AG08395 (cell line): ENCODE results near the gene TRAPPC1.
A peak's percentile ranks its signal among the peaks of the same experiment; 100 is the strongest.

Experiments
- DNase-seq: peaks from one replicate; pipeline ENCODE4 v3.0.0; 2012; ENCODE audit warnings: mixed read lengths, low spot score

Gene TRAPPC1

DNA sequence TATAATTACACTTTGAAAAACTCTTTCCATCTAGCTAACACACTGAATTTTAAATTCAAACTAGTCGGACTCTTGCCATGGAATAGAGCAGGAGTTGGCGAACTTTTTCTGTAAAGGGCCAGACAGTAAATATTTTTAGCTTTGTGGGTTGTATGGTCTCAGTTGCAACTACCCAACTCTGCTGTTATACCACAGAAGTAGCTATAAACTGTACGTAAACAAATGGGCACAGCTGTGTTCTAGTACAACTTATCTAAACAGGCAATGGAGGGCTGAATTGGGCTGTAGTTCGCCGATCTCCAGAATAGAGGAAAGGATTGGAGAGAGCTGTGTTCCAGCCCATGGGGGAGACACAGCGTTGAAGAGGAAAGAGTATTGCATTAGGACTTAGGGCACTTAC lies 9.0 kb upstream of the TRAPPC1 start:
- DNase-seq: no peak

DNA sequence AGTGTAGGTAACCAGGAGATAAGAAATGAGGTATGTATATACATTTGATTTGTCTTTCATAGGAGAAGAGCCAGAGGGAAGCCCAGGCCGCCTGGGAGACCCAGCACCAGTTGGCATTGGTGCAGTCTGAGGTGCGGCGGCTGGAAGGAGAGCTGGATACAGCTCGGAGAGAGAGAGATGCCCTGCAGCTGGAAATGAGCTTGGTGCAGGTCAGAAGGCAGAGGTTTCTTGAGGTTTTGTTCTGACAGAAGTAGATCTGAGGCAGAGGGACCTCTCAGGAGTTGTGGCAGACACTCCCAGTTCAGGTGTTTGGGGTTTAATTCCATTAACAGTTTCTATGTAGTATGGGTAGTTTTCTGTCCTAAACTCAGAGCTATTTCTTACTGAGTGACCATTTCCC lies 8.3 kb upstream of the TRAPPC1 start:
- no peak for DNase-seq

DNA sequence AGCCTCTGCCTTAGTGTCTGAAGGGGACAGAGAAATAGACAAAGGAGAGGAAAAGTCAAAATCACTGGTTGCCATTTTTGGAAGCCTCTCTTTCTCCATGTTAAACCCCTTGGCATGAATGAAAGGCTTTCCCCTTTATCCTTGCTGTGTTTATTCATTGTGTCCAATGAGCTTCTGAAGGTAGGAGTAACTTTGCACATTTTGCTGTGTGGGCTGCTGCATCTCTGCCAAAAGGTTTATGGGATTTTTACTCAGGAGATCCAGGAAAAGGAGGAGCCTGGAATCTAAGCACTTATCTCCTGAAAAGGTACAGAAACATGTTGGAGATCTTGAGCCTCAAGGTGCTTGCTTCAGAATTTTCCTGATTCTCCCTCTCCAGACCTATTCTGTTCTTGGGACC lies 4.1 kb upstream of the TRAPPC1 start:
- no peak for DNase-seq

- DNase-seq: peak; percentile 73
Observed at GRCh38 chr17:7932949-7933348, 1.2 kb upstream of the TRAPPC1 start.

DNA sequence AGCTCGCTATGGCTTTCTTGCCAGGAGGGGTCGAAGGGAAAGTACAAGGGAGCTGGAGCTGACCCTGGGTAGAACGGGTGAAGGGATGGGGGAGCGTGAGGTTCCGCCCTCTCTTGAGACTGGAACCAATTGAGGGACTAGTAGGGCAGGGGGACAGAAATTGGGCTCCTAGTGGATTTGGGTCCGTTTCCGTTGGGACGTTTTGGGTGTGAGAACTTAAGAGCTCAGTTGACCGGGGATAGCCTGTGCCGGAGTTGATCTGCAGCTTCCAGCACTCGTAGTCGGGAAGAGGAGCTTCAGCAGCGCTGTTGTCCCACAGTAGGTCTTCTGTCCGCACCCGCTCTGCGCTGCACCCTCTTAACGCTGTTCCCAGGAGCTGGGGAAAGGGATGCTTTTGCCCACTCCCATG lies 741 bp upstream of the TRAPPC1 start:
- DNase-seq: peak; percentile 46

- no peak for DNase-seq
Observed at GRCh38 chr17:7930841-7931631, 710 bp downstream of the TRAPPC1 start.

- peak; percentile 83 for DNase-seq
Observed at GRCh38 chr17:7929158-7930023, 2.4 kb downstream of the TRAPPC1 start, which contains the start of gene KCNAB3. KCNAB3 (minus strand) TSS chr17:7929856; CDS start chr17:7929435, 421 bp downstream.

DNA sequence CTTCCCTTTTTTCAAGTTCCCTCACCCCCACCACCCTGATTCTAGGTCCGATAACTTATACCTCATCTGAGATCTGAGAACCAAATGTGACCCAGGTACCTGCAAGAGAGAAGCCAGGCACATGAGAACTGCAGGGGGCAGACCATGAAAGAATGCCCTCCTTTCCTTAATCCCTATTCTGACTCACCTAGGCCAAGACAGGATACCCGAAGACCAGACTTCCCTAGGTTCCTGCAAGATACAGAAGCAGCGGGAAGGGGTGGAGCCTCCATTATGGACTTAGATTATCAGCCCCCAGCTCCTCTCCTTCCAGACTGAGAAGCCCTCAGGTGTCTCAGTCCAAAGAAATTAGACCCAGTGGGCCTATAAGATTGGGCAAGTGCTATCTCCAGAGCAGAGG lies 4.2 kb downstream of the TRAPPC1 start:
- no peak for DNase-seq

DNA sequence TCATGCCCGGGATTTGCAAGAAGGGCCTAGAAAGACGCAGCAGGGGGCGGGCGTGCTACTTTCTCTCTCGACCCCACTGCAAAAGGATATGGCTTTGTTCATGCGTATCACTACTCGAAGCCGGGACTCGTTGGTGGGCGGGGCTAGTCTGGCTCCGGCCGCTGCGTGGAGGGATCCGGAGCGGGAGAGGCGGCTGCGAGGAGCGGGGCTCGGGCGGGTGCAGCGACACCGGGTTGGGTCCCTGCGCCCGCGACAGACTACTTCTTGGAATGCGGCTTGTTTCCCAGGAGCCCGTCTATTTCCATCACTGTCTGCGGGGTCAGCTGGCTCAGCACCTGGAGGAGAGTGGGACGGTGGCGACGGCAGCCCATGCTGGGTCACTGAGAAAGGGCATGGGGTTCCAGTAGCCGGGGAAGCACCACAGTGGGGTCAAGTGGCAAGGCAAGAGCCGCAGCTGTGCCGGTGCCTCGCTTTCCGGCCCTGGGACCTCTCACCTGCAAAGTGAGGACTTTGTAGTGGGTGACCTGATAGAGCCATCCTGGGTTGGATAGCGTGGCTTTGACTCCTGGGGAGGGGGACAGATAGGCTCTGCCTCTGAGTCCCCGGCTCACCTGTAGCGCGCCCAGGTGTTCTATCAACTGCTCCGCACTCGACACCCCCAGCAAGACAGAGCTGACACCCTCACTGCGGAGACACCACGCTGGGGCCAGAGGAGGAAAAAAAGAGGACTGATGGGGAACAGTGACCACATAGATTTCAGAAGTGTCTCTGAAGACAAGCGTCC lies 8.7 kb downstream of the TRAPPC1 start:
- DNase-seq: peak; percentile 83

DNA sequence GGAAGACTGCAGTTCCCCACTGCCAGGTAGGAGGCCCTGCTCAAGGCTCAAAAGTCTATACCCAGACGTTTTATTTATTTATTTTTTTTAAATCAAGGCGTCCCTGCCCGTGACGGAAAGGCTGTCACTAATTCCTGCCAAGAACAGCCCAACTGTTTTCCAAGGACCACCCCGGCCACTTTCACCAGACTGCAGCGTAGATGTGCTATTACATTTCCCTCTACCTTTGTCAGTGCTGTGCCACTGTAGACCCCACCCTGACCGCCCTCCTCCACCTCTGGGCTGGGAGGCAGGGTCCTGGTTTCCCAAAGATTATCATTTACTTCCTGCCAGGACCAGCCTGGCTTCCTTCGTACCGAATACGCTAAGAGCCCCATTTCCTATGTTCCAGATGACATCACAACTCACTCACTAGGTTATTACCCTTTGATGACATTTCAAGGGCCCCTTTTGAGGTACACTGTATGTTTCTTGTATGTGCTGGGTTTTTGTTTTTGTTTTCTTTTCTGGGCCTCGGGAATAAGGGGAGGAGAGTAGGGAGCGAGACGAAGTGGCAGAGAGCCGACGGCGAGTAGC lies 9.4 kb downstream of the TRAPPC1 start:
- DNase-seq: no peak

DNA sequence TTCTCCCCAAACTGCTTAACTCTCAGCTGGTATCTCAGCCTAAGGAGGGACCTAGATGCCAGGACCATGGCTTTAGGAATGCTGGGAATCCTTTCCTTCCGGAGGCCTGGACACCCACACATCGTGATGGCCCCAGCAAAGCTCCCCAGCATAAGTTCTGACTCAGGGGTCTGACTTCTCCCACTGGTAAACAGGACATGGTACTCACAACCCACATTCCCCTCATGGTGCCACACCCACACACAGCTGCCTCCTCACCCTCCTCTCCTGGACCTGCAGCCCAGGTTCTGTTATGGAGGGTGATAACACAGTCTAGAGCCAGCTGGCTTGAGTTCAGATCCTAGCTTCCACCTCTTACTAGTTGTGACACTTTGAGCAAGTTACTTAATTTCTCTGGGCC lies 14.9 kb downstream of the TRAPPC1 start:
- no peak for DNase-seq

GRCh38 chr17:7916385-7916682 lies 15.4 kb downstream of the TRAPPC1 start:
- DNase-seq: no peak

- DNase-seq: peak; percentile 83
Observed at GRCh38 chr17:7915611-7916384, 15.9 kb downstream of the TRAPPC1 start, which contains the start of gene RNF227. RNF227 (minus strand) TSS chr17:7916289; CDS start chr17:7916195, 94 bp downstream.

DNA sequence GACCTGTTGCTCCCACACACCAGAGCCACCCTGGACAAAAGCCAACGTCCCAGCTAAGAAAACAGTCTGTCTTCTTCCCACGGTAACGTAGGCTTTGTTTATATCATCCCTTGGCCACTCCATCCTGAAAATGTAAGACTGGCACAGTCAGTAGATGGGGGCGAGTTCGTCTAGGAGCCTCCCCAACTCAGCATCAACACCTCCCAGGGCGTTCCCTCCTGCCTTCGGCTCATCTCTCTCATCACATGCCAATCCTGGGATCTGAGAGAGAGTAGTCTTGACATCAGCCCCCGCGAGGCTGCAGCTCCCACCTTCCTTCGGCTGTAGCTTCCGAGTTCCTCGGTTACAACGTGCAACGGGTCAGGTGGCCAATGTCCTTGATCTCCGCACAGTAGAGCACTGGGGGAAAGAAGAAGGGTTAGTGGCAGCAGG lies 16.6 kb downstream of the TRAPPC1 start:
- DNase-seq: no peak

DNA sequence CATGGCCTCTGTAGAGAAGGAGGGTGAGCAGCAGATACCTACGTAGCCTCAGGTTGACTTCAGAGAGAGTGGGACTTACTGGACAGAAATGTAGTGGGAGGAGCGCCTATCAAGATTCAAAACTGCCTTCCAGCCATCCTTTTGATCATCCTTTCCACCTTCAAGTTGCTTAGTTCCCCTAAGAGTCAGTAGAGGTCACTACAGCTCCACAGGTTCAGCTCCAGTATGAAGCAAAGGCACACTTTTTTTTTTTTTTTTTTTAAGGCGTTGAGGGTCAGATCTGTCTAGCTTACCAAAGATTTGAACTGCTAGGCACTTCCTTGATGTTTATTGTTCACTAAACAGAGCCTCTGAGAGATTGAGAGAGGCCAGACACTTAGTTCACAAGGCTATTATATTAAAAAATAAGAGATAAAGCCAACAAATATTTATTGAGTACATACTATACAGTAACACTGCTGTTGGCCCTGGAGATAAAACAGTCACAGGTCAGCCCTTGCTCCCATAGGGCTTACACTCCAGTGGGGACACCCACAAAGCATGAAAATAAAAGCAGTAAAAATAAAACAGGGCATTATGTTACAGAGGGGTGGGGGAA lies 18.7 kb downstream of the TRAPPC1 start:
- DNase-seq: peak; percentile 71

DNA sequence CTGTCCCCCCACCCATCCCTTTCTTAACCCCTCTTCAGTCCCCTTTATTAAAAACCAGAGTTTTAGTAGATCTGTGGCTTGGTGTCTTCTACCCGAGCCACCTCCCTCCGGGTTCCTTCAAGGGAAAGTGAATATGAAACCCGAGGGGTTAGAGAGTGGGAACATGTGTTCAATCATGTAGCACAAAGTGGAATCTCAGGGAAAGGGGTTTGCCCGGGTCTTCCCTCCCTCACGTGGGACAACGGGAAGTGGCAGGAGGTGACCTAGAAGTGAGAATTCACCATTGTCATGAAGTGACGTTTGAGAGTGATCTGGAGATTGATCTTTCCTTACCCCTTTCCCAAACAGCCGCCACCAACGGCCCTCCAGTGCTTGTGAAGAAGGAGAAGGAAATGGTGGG lies 20.6 kb downstream of the TRAPPC1 start:
- DNase-seq: no peak

DNA sequence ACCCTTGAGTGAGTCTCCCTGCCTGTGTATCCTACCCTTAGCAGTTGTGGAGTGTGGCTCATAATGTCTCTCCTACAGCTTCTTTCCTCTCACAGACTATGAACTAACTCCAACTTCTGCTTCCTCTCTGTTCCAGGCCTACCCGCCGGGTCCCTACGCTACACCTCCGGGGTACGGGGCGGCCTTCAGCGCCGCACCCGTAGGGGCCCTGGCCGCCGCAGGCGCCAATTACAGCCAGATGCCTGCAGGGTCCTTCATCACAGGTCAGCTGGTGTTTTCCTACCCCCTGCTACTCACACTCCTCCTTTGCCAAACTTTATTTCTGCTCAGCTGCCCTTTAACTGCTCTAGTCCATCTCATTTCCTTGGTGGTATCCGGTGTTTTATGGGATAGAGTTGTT lies 21.0 kb downstream of the TRAPPC1 start:
- DNase-seq: no peak

DNA sequence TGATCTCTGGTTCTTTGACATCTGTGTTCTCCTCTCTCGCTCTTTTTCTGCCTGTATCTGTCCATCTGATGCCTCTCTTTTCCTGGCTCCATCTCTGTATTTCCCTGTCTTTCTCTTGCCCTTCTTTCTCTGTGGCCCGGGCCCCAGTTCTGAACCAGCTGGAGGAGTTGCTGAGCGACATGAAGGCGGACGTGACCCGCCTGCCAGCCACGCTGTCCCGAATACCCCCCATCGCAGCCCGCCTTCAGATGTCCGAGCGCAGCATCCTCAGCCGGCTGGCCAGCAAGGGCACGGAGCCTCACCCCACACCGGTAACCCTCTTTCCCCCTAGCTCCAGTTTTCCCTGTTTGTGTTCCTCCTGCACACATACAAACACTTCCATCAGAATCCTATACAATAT lies 21.5 kb downstream of the TRAPPC1 start:
- DNase-seq: no peak

GRCh38 chr17:7909089-7909488 lies 22.7 kb downstream of the TRAPPC1 start:
- DNase-seq: no peak

DNA sequence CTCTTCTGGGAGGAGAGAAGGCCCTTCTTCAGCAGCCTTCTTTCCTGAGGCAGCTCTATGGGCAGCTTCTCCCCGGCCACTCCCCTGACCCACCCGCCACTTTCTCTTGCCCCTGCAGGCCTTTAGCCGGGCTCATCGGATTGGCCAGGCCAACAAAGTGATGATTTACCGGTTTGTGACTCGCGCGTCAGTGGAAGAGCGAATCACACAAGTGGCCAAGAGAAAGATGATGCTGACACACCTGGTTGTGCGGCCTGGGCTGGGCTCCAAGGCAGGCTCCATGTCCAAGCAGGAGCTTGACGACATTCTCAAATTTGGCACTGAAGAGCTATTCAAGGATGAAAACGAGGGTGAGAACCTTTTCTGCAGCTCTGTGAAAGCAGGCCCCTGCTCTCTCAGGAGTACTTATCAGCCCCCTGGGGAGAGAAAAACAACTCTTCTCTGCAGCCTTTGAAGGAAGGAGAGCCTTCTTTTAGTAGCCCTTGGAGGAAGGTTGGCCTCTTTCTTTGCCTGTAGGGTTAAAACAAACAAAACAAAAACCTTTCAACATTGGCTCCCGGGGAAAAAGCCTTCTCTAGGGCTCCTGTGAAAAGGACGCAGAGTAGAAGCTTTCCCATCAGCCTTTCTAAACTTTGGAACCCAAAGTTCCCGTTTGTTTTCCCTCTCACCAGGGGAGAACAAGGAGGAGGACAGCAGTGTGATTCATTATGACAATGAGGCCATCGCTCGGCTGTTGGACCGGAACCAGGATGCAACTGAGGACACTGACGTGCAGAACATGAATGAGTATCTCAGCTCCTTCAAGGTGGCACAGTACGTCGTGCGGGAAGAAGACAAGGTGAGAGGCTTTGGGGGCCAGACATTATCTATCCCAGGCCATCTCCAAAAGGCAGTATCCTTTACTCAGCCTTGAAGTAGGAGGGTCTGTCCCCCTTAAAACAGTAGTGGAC lies 28.3 kb downstream of the TRAPPC1 start:
- DNase-seq: no peak
